ENCODE results near the gene NTHL1. TPM values are rescaled to one million over a fixed set of nuclear protein-coding genes. Genes with fewer than 3 reads are reported as not detected.

NTHL1 gene
- total and polyA plus RNA-seq, 2 of the 13 experiments (the other 11 are each of a cell fraction or from before 2014, with no cell fraction given): 47.5 to 64.9 TPM

GRCh38 chr16:2035431-2036199 lies 12.0 kb downstream of the NTHL1 start (continued):
- TF ChIP-seq, protein P1, sequence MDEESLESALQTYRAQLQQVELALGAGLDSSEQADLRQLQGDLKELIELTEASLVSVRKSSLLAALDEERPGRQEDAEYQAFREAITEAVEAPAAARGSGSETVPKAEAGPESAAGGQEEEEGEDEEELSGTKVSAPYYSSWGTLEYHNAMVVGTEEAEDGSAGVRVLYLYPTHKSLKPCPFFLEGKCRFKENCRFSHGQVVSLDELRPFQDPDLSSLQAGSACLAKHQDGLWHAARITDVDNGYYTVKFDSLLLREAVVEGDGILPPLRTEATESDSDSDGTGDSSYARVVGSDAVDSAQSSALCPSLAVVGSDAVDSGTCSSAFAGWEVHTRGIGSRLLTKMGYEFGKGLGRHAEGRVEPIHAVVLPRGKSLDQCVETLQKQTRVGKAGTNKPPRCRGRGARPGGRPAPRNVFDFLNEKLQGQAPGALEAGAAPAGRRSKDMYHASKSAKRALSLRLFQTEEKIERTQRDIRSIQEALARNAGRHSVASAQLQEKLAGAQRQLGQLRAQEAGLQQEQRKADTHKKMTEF (CRISPR knock-in tag; IDR thresholded peaks at IDR 0.05): peak; percentile 89
- peak; percentile 91 for TF ChIP-seq ZBTB7A (CRISPR knock-in tag; IDR thresholded peaks at IDR 0.05)
- TF ChIP-seq, protein P2, sequence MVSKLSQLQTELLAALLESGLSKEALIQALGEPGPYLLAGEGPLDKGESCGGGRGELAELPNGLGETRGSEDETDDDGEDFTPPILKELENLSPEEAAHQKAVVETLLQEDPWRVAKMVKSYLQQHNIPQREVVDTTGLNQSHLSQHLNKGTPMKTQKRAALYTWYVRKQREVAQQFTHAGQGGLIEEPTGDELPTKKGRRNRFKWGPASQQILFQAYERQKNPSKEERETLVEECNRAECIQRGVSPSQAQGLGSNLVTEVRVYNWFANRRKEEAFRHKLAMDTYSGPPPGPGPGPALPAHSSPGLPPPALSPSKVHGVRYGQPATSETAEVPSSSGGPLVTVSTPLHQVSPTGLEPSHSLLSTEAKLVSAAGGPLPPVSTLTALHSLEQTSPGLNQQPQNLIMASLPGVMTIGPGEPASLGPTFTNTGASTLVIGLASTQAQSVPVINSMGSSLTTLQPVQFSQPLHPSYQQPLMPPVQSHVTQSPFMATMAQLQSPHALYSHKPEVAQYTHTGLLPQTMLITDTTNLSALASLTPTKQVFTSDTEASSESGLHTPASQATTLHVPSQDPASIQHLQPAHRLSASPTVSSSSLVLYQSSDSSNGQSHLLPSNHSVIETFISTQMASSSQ (IDR thresholded peaks at IDR 0.05; ENCODE audit: low read depth): no peak
- TF ChIP-seq, protein P2 (CRISPR knock-in tag; IDR thresholded peaks at IDR 0.05; ENCODE audit: borderline replicate concordance): peak; percentile 73
- TF ChIP-seq MIER3 (CRISPR knock-in tag; IDR thresholded peaks at IDR 0.05; ENCODE audit: borderline replicate concordance): peak; percentile 81; the same call in 1 of the 2 replicates
- TF ChIP-seq, protein P3, sequence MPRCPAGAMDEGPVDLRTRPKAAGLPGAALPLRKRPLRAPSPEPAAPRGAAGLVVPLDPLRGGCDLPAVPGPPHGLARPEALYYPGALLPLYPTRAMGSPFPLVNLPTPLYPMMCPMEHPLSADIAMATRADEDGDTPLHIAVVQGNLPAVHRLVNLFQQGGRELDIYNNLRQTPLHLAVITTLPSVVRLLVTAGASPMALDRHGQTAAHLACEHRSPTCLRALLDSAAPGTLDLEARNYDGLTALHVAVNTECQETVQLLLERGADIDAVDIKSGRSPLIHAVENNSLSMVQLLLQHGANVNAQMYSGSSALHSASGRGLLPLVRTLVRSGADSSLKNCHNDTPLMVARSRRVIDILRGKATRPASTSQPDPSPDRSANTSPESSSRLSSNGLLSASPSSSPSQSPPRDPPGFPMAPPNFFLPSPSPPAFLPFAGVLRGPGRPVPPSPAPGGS (CRISPR knock-in tag; IDR thresholded peaks at IDR 0.05): peak; percentile 62; the same call in 1 of the 2 replicates
- no peak for TF ChIP-seq ZNF616 (CRISPR knock-in tag; IDR thresholded peaks at IDR 0.05; ENCODE audit: low read depth)
- TF ChIP-seq HNF4A (CRISPR knock-in tag; IDR thresholded peaks at IDR 0.05): peak; percentile 66
- TF ChIP-seq TFDP2 (CRISPR knock-in tag; IDR thresholded peaks at IDR 0.05): 0 out of 2 replicates have a peak, but pooled peaks have one; percentile 32
- no peak for TF ChIP-seq ZNF101 (CRISPR knock-in tag; IDR thresholded peaks at IDR 0.05; ENCODE audit: borderline replicate concordance, low read depth)
- TF ChIP-seq CCDC6 (CRISPR knock-in tag; IDR thresholded peaks at IDR 0.05): peak; percentile 13; the same call in 1 of the 2 replicates
- TF ChIP-seq ZNF20 (CRISPR knock-in tag; IDR thresholded peaks at IDR 0.05): 0 out of 2 replicates have a peak, but pooled peaks have one; percentile 59
- TF ChIP-seq MXI1 (IDR thresholded peaks at IDR 0.05; ENCODE audit: borderline replicate concordance, low read depth, low read length): no peak; the same call in 2 of the 3 replicates
- no peak for TF ChIP-seq ATM (IDR thresholded peaks at IDR 0.05; ENCODE audit: borderline replicate concordance)
- no peak for TF ChIP-seq RFX5 (IDR thresholded peaks at IDR 0.05; ENCODE audit: low read depth, low read length)
- TF ChIP-seq, protein P4, sequence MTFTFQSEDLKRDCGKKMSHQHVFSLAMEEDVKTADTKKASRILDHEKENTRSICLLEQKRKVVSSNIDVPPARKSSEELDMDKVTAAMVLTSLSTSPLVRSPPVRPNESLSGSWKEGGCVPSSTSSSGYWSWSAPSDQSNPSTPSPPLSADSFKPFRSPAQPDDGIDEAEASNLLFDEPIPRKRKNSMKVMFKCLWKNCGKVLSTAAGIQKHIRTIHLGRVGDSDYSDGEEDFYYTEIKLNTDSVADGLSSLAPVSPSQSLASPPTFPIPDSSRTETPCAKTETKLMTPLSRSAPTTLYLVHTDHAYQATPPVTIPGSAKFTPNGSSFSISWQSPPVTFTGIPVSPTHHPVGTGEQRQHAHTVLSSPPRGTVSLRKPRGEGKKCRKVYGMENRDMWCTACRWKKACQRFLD (CRISPR knock-in tag; IDR thresholded peaks at IDR 0.05; ENCODE audit: borderline replicate concordance): no peak
- TF ChIP-seq ZNF746 (CRISPR knock-in tag; IDR thresholded peaks at IDR 0.05): peak; percentile 85
- TF ChIP-seq, protein P5, sequence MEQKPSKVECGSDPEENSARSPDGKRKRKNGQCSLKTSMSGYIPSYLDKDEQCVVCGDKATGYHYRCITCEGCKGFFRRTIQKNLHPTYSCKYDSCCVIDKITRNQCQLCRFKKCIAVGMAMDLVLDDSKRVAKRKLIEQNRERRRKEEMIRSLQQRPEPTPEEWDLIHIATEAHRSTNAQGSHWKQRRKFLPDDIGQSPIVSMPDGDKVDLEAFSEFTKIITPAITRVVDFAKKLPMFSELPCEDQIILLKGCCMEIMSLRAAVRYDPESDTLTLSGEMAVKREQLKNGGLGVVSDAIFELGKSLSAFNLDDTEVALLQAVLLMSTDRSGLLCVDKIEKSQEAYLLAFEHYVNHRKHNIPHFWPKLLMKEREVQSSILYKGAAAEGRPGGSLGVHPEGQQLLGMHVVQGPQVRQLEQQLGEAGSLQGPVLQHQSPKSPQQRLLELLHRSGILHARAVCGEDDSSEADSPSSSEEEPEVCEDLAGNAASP (CRISPR knock-in tag; IDR thresholded peaks at IDR 0.05; ENCODE audit: borderline replicate concordance): no peak; the same call in 1 of the 2 replicates
